ENCODE results near the gene AANAT. TPM values are rescaled to one million over a fixed set of nuclear protein-coding genes. Genes with fewer than 3 reads are reported as not detected.

The AANAT gene
- total and polyA plus RNA-seq, 4 donors, result not detected

DNA sequence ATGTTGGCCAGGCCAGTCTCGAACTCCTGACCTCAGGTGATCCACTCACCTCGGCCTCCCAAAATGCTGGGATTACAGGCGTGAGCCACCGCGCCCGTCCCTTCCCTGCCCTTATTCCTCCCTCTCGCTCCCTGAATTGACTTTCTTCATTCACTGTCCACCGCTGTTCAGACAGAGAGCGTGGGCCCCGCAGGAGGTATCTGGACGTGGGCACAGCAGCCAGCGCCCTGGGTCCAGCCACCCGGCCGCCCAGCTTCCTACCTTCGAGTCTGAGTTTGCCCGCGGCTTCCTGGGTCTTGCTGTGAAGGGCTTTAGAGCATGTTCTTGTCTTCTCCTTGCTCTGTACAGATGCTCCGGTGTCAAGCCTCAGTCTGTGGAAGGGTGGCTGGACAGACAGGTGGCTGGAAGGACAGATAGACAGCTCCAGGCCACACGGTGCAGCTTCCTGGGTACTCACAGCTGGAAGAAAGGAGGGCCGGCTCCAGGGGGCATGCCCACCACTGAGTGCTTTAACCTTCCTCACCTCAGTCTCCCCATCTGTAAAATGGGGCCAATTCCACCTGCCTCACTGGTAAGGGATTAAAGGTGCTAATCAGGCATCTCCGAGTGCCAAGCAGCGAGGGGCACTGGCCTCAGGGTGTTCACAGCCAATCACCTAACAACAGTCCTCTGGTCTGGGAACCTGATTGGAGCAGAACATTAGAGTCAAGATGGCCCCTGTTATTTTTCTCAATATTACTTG is 20.2 kb downstream of the AANAT start:
- Histone ChIP-seq H3K9ac (ENCODE audit: low read depth in 1 of 2, low read length in 2 of 2) (no peak overlapping the region), H3K4me3 (ENCODE audit: low read depth in 1 of 3, low read length in 3 of 3) (no peak overlapping the region), H3K36me3 (ENCODE audit: control insufficient read depth in 4 of 4, insufficient read depth in 3 of 4, low read depth in 1 of 4, low read length in 3 of 4) (no peaks in the 10 kb centered on the region), H3K9me3 (ENCODE audit: control insufficient read depth in 4 of 4, low read length in 3 of 4) (no peaks in the 10 kb centered on the region), H3K27me3 (ENCODE audit: control insufficient read depth in 4 of 4, insufficient read depth in 4 of 4, low read length in 3 of 4) (no peaks in the 10 kb centered on the region), H3K27ac (ENCODE audit: low read depth in 1 of 2, low read length in 2 of 2) (no peak overlapping the region), H3K4me1 (ENCODE audit: control insufficient read depth in 4 of 4, insufficient read depth in 4 of 4, low read length in 3 of 4) (peaks cover 0 to 2% (median under 1%) of the 10 kb centered on the region in 4 donors)
- no peak for DNase-seq (ENCODE audit: low spot score)
- 98% methylated on average over 22 of the region's 22 CpGs for WGBS
- no peak for TF ChIP-seq FOXA2 (IDR thresholded peaks at IDR 0.05)
- TF ChIP-seq RXRA (IDR thresholded peaks at IDR 0.05), result no peak
- TF ChIP-seq REST (IDR thresholded peaks at IDR 0.05), result no peak

GRCh38 chr17:76490112-76490710 is 22.8 kb downstream of the AANAT start:
- Histone ChIP-seq H3K9me3 (ENCODE audit: control insufficient read depth in 4 of 4, low read length in 3 of 4) (no peaks in the 10 kb centered on the region), H3K9ac (ENCODE audit: low read depth in 1 of 2, low read length in 2 of 2) (no peak overlapping the region), H3K27me3 (ENCODE audit: control insufficient read depth in 4 of 4, insufficient read depth in 4 of 4, low read length in 3 of 4) (no peaks in the 10 kb centered on the region), H3K4me3 (ENCODE audit: low read depth in 1 of 3, low read length in 3 of 3) (no peak overlapping the region), H3K36me3 (ENCODE audit: control insufficient read depth in 4 of 4, insufficient read depth in 3 of 4, low read depth in 1 of 4, low read length in 3 of 4) (no peaks in the 10 kb centered on the region), H3K27ac (ENCODE audit: low read depth in 1 of 2, low read length in 2 of 2) (no peak overlapping the region), H3K4me1 (ENCODE audit: control insufficient read depth in 4 of 4, insufficient read depth in 4 of 4, low read length in 3 of 4) (peaks cover 0 to 13% (median under 1%) of the 10 kb centered on the region in 4 donors)
- WGBS, result 86% methylated on average over 10 of the region's 10 CpGs
- no peak for DNase-seq (ENCODE audit: low spot score)
- TF ChIP-seq SP1 (IDR thresholded peaks at IDR 0.05), result no peak
- no peak for TF ChIP-seq EGR1 (IDR thresholded peaks at IDR 0.05; ENCODE audit: low read depth in 2 of 2)
- TF ChIP-seq HNF4G (IDR thresholded peaks at IDR 0.05), result no peak
- TF ChIP-seq, protein P1, sequence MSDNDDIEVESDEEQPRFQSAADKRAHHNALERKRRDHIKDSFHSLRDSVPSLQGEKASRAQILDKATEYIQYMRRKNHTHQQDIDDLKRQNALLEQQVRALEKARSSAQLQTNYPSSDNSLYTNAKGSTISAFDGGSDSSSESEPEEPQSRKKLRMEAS (IDR thresholded peaks at IDR 0.05), result no peak
- TF ChIP-seq RAD21 (IDR thresholded peaks at IDR 0.05), result no peak
- TF ChIP-seq TAF1 (conservative IDR thresholded peaks at IDR 0.05), result no peak
- TF ChIP-seq ZBTB33 (IDR thresholded peaks at IDR 0.05), result no peak
- TF ChIP-seq NR2F2 (IDR thresholded peaks at IDR 0.05), result no peak
- TF ChIP-seq FOXA1 (IDR thresholded peaks at IDR 0.05), result no peak
- no peak for TF ChIP-seq GABPA (IDR thresholded peaks at IDR 0.05 in 1 of 2, conservative IDR thresholded peaks at IDR 0.05 in 1 of 2)

All from liver (tissue), 9 donors.